DOHH2 (cell line): ENCODE measurements around the gene BUD23.

ENCODE experiments used
- H3F3A ChIP-seq: fragments of 200-600 bp; sonication (generic), shearing (Covaris generic); 2 replicates; pipeline ENCODE4 v1.6.0; 2016; ENCODE audit warnings: antibody characterized with exemption, mild to moderate bottlenecking; ENCODE audit not compliant: control insufficient read depth, insufficient read depth
- H3K27ac ChIP-seq: fragments of 200-600 bp; sonication (generic); 2 replicates; pipeline ENCODE4 v1.5.1; 2014; ENCODE audit warnings: low read depth, mild to moderate bottlenecking, low read length, moderate library complexity
- H3K27me3 ChIP-seq: fragments of 200-600 bp; sonication (generic); 2 replicates; pipeline ENCODE4 v1.6.1; 2014; ENCODE audit warnings: mild to moderate bottlenecking, low read length, mixed read lengths; ENCODE audit not compliant: control insufficient read depth
- H3K36me3 ChIP-seq: fragments of 200-600 bp; sonication (generic); 2 replicates; pipeline ENCODE4 v1.6.1; 2014; ENCODE audit warnings: mild to moderate bottlenecking, low read length, moderate library complexity, mixed read lengths; ENCODE audit not compliant: control insufficient read depth
- H3K4me1 ChIP-seq: fragments of 200-600 bp; sonication (generic); 2 replicates; pipeline ENCODE4 v1.6.1; 2014; ENCODE audit warnings: mild to moderate bottlenecking, low read length, mixed read lengths; ENCODE audit not compliant: control insufficient read depth
- H3K4me2 ChIP-seq: fragments of 200-600 bp; sonication (generic); 2 replicates; pipeline ENCODE4 v1.6.0; 2014; ENCODE audit warnings: mild to moderate bottlenecking, low read length, moderate library complexity
- H3K4me3 ChIP-seq: fragments of 200-600 bp; sonication (generic); 2 replicates; pipeline ENCODE4 v1.5.1; 2014; ENCODE audit warnings: mild to moderate bottlenecking, low read length, mixed read lengths
- H3K79me2 ChIP-seq: fragments of 200-600 bp; sonication (generic); 2 replicates; pipeline ENCODE4 v1.6.1; 2014; ENCODE audit warnings: mild to moderate bottlenecking, low read length, mixed read lengths; ENCODE audit not compliant: control insufficient read depth
- H3K9me2 ChIP-seq: fragments of 200-600 bp; sonication (generic); replicated peaks from 2 replicates; pipeline ENCODE4 v1.6.1; 2014; ENCODE audit warnings: mild to moderate bottlenecking, low read length, mixed read lengths; ENCODE audit not compliant: control insufficient read depth
- H3K9me3 ChIP-seq: fragments of 200-600 bp; sonication (generic); 2 replicates; pipeline ENCODE4 v1.6.1; 2014; ENCODE audit warnings: antibody characterized with exemption, low read length, mixed read lengths; ENCODE audit not compliant: control insufficient read depth, insufficient read depth
- H4K20me1 ChIP-seq: fragments of 200-600 bp; sonication (generic); 2 replicates; pipeline ENCODE4 v1.6.0; 2014; ENCODE audit warnings: low read depth, mild to moderate bottlenecking, antibody characterized with exemption, low read length, moderate library complexity; ENCODE audit not compliant: control insufficient read depth, insufficient read depth
- CTCF ChIP-seq: fragments of 200-600 bp; sonication (generic); IDR thresholded peaks from one replicate; pipeline ENCODE4 v1.5.1; 2014; ENCODE audit warnings: antibody characterized with exemption, mild to moderate bottlenecking, low read depth, low read length; ENCODE audit not compliant: poor library complexity, severe bottlenecking
- EZH2phosphoT487 ChIP-seq: fragments of 200-600 bp; sonication (generic); IDR thresholded peaks from 2 replicates; pipeline ENCODE4 v1.6.1; 2017; ENCODE audit warnings: borderline replicate concordance, mild to moderate bottlenecking, antibody characterized with exemption, low read length, moderate library complexity, mixed read lengths

BUD23 gene

GRCh38 chr7:73716318-73716890 is 33.0 kb downstream of the BUD23 start:
- Histone ChIP-seq H3K36me3 (no peaks in the 10 kb centered on the region), H3K4me2 (no peak overlapping the region), H3F3A (no peaks in the 10 kb centered on the region), H3K4me1 (peaks cover 32% of the 10 kb centered on the region), H3K9me3 (no peaks in the 10 kb centered on the region), H3K9me2 (no peaks in the 10 kb centered on the region), H3K27me3 (peaks cover 28% of the 10 kb centered on the region), H3K4me3 (no peak overlapping the region), H3K27ac (no peak overlapping the region), H3K79me2 (peaks cover 13% of the 10 kb centered on the region), H4K20me1 (peaks cover 26% of the 10 kb centered on the region; the same call in 1 of the 2 replicates)
- TF ChIP-seq CTCF: no peak
- no peak for TF ChIP-seq EZH2phosphoT487

- H3F3A ChIP-seq: no peaks in the 10 kb centered on the region
These were observed 33.8 kb downstream of the BUD23 start for GRCh38 chr7:73717025-73717807.

GRCh38 chr7:73717991-73718405 is 34.6 kb downstream of the BUD23 start:
- Histone ChIP-seq H3K36me3 (no peaks in the 10 kb centered on the region), H3K4me1 (peaks cover 32% of the 10 kb centered on the region), H3K4me3 (peak overlapping the region; percentile 96), H3K27me3 (peaks cover 38% of the 10 kb centered on the region), H3K79me2 (peaks cover 13% of the 10 kb centered on the region), H4K20me1 (peaks cover 22% of the 10 kb centered on the region; the same call in 1 of the 2 replicates), H3K4me2 (peak overlapping the region; percentile 99), H3K9me3 (no peaks in the 10 kb centered on the region), H3K27ac (no peak overlapping the region), H3K9me2 (no peaks in the 10 kb centered on the region), H3F3A (no peaks in the 10 kb centered on the region)
- TF ChIP-seq EZH2phosphoT487 (no peak; the same call in 1 of the 2 replicates), CTCF (no peak)

More at GRCh38 chr7:73717025-73717807, 33.8 kb downstream of the BUD23 start:
- no peak overlapping the region for H3K4me2 ChIP-seq
- peaks cover 26% of the 10 kb centered on the region; the same call in 1 of the 2 replicates for H4K20me1 ChIP-seq
- peaks cover 13% of the 10 kb centered on the region for H3K79me2 ChIP-seq
- TF ChIP-seq CTCF: no peak
- no peak for TF ChIP-seq EZH2phosphoT487
- H3K4me1 ChIP-seq: peaks cover 32% of the 10 kb centered on the region
- no peaks in the 10 kb centered on the region for H3K9me2 ChIP-seq
- peaks cover 34% of the 10 kb centered on the region for H3K27me3 ChIP-seq
- no peaks in the 10 kb centered on the region for H3K36me3 ChIP-seq
- H3K4me3 ChIP-seq: no peak overlapping the region
- H3K9me3 ChIP-seq: no peaks in the 10 kb centered on the region
- H3K27ac ChIP-seq: no peak overlapping the region
